Measurements from ENCODE around the gene HAND2.

- TF ChIP-seq POLR2A (IDR thresholded peaks at IDR 0.05; ENCODE audit: low read length) (no peak), GATA1 (IDR thresholded peaks at IDR 0.05; ENCODE audit: low read depth, low read length) (no peak)
Measured at GRCh38 chr4:173519111-173520101, 10.6 kb downstream of the HAND2 start.

Measured in erythroblast (primary cell).